MM.1S (cell line): ENCODE results near the gene EMID1.

Source experiments
- DNase-seq: peaks from one replicate; pipeline ENCODE4 v3.0.0-alpha.2; 2015
- H2AFZ ChIP-seq: fragments of 300-600 bp; sonication (generic); 2 replicates; pipeline ENCODE4 v1.6.0; 2016; ENCODE audit warnings: antibody characterized with exemption, low read length
- H3F3A ChIP-seq: fragments of 300-600 bp; sonication (generic); 2 replicates; pipeline ENCODE4 v1.6.1; 2016; ENCODE audit warnings: mild to moderate bottlenecking, antibody characterized with exemption, low read length, moderate library complexity, mixed read lengths; ENCODE audit not compliant: insufficient read depth
- H3K27ac ChIP-seq: fragments of 300-600 bp; sonication (generic); 2 replicates; pipeline ENCODE4 v1.5.1; 2016; ENCODE audit warnings: mild to moderate bottlenecking, low read length
- H3K27me3 ChIP-seq: fragments of 300-600 bp; sonication (generic); replicated peaks from 2 replicates; pipeline ENCODE4 v1.6.0; 2016; ENCODE audit warnings: low read length; ENCODE audit not compliant: insufficient read depth
- H3K36me3 ChIP-seq: fragments of 300-600 bp; sonication (generic); replicated peaks from 2 replicates; pipeline ENCODE4 v1.6.1; 2016; ENCODE audit warnings: mild to moderate bottlenecking, low read length, mixed read lengths; ENCODE audit not compliant: insufficient read depth
- H3K4me1 ChIP-seq: fragments of 300-600 bp; sonication (generic); 2 replicates; pipeline ENCODE4 v1.6.1; 2016; ENCODE audit warnings: low read length, mixed read lengths
- H3K4me2 ChIP-seq: fragments of 300-600 bp; sonication (generic); 2 replicates; pipeline ENCODE4 v1.6.0; 2016; ENCODE audit warnings: low read depth, low read length
- H3K4me3 ChIP-seq: fragments of 300-600 bp; sonication (generic); 2 replicates; pipeline ENCODE4 v1.5.1; 2016; ENCODE audit warnings: low read length, mixed read lengths
- H3K79me2 ChIP-seq: fragments of 300-600 bp; sonication (generic); 2 replicates; pipeline ENCODE4 v1.6.1; 2016; ENCODE audit warnings: mixed run types, low read length, mixed read lengths
- H3K9ac ChIP-seq: fragments of 300-600 bp; sonication (generic); 2 replicates; pipeline ENCODE4 v1.6.1; 2016; ENCODE audit warnings: low read length, mixed read lengths
- H3K9me2 ChIP-seq: fragments of 300-600 bp; sonication (generic); replicated peaks from 2 replicates; pipeline ENCODE4 v1.6.1; 2016; ENCODE audit warnings: mild to moderate bottlenecking, low read length, mixed read lengths; ENCODE audit not compliant: insufficient read depth
- H3K9me3 ChIP-seq: fragments of 300-600 bp; sonication (generic); replicated peaks from 2 replicates; pipeline ENCODE4 v1.6.1; 2016; ENCODE audit warnings: mild to moderate bottlenecking, low read length, mixed read lengths; ENCODE audit not compliant: insufficient read depth
- H4K20me1 ChIP-seq: fragments of 300-600 bp; sonication (generic); 2 replicates; pipeline ENCODE4 v1.6.1; 2016; ENCODE audit warnings: mild to moderate bottlenecking, low read length, moderate library complexity, mixed read lengths; ENCODE audit not compliant: insufficient read depth
- EZH2 ChIP-seq: fragments of 300-600 bp; sonication (generic); optimal IDR thresholded peaks from 2 replicates; pipeline ENCODE3; 2017; ENCODE audit warnings: low read depth, mild to moderate bottlenecking, antibody characterized with exemption, low read length, mixed read lengths
- EZH2phosphoT487 ChIP-seq: fragments of 300-600 bp; sonication (generic); IDR thresholded peaks from 2 replicates; pipeline ENCODE4 v1.6.1; 2018; ENCODE audit warnings: antibody characterized with exemption, low read length
- TF ChIP-seq, protein P1 (sequence below): fragments of 300-600 bp; sonication (generic); IDR thresholded peaks from 2 replicates; pipeline ENCODE4 v1.5.1; 2016; ENCODE audit warnings: antibody characterized with exemption, low read length, mixed read lengths

The EMID1 gene

GRCh38 chr22:29187831-29188230 lies 17.9 kb upstream of the EMID1 start:
- H3K4me3 ChIP-seq, result no peak overlapping the region
- no peak overlapping the region for H2AFZ ChIP-seq
- no peak overlapping the region for H3K4me2 ChIP-seq
- no peaks in the 10 kb centered on the region for H3K36me3 ChIP-seq
- no peaks in the 10 kb centered on the region for H3K27me3 ChIP-seq
- DNase-seq, result no peak
- H3K9me2 ChIP-seq, result no peaks in the 10 kb centered on the region
- no peaks in the 10 kb centered on the region for H3K4me1 ChIP-seq
- no peak overlapping the region for H3K27ac ChIP-seq
- no peaks in the 10 kb centered on the region for H3F3A ChIP-seq
- H3K9me3 ChIP-seq, result no peaks in the 10 kb centered on the region
- no peak overlapping the region for H3K9ac ChIP-seq
- TF ChIP-seq EZH2phosphoT487, result no peak
- TF ChIP-seq, protein P1, sequence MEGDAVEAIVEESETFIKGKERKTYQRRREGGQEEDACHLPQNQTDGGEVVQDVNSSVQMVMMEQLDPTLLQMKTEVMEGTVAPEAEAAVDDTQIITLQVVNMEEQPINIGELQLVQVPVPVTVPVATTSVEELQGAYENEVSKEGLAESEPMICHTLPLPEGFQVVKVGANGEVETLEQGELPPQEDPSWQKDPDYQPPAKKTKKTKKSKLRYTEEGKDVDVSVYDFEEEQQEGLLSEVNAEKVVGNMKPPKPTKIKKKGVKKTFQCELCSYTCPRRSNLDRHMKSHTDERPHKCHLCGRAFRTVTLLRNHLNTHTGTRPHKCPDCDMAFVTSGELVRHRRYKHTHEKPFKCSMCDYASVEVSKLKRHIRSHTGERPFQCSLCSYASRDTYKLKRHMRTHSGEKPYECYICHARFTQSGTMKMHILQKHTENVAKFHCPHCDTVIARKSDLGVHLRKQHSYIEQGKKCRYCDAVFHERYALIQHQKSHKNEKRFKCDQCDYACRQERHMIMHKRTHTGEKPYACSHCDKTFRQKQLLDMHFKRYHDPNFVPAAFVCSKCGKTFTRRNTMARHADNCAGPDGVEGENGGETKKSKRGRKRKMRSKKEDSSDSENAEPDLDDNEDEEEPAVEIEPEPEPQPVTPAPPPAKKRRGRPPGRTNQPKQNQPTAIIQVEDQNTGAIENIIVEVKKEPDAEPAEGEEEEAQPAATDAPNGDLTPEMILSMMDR, result no peak
- TF ChIP-seq EZH2, result no peak
- H4K20me1 ChIP-seq, result no peaks in the 10 kb centered on the region
- no peaks in the 10 kb centered on the region for H3K79me2 ChIP-seq

DNA sequence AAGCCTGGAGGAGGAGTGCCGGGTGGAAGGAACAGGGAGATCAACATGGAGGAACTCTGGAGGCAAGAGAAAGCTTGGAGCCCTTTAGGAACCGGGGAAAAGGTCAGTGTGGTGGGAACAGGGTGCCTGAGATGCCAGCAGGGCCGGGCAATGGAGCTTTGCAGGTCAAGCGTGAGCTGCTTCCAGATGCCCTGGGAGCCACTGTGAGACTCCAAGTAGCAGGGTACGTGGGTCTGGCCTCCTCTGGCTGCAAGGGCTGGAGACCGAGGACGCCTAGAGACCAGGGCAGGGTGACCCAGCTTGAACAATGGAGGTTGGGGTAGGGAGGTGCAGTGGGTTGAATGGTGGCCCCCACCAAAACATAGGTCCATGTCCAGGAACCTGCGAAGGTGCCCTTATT lies 15.6 kb upstream of the EMID1 start:
- Histone ChIP-seq H3K9me2 (no peaks in the 10 kb centered on the region), H2AFZ (no peak overlapping the region), H4K20me1 (no peaks in the 10 kb centered on the region), H3K4me3 (no peak overlapping the region), H3K4me1 (no peaks in the 10 kb centered on the region), H3K79me2 (no peaks in the 10 kb centered on the region), H3F3A (no peaks in the 10 kb centered on the region), H3K27me3 (no peaks in the 10 kb centered on the region), H3K36me3 (no peaks in the 10 kb centered on the region), H3K9me3 (no peaks in the 10 kb centered on the region), H3K27ac (no peak overlapping the region), H3K9ac (no peak overlapping the region), H3K4me2 (no peak overlapping the region)
- TF ChIP-seq, protein P1, result no peak
- TF ChIP-seq EZH2phosphoT487, result no peak
- no peak for TF ChIP-seq EZH2
- no peak for DNase-seq

GRCh38 chr22:29190918-29191317 lies 14.8 kb upstream of the EMID1 start:
- H3K4me2 ChIP-seq, result no peak overlapping the region
- H3K79me2 ChIP-seq, result no peaks in the 10 kb centered on the region
- no peaks in the 10 kb centered on the region for H4K20me1 ChIP-seq
- H3K27ac ChIP-seq, result no peak overlapping the region
- H3K4me3 ChIP-seq, result no peak overlapping the region
- H3K4me1 ChIP-seq, result no peaks in the 10 kb centered on the region
- H3K27me3 ChIP-seq, result no peaks in the 10 kb centered on the region
- no peak for TF ChIP-seq EZH2
- TF ChIP-seq, protein P1, result no peak
- TF ChIP-seq EZH2phosphoT487, result no peak
- H3K9ac ChIP-seq, result no peak overlapping the region
- H3K9me3 ChIP-seq, result no peaks in the 10 kb centered on the region
- no peaks in the 10 kb centered on the region for H3F3A ChIP-seq
- H3K36me3 ChIP-seq, result no peaks in the 10 kb centered on the region
- no peak overlapping the region for H2AFZ ChIP-seq
- no peaks in the 10 kb centered on the region for H3K9me2 ChIP-seq
- no peak for DNase-seq
